Measurements from ENCODE around the gene SNX13. TPM values are rescaled to one million over a fixed set of nuclear protein-coding genes. Genes with fewer than 3 reads are reported as not detected.

Gene SNX13
- total RNA-seq, 1 donor from 2014 or later = 86.9 TPM

DNA sequence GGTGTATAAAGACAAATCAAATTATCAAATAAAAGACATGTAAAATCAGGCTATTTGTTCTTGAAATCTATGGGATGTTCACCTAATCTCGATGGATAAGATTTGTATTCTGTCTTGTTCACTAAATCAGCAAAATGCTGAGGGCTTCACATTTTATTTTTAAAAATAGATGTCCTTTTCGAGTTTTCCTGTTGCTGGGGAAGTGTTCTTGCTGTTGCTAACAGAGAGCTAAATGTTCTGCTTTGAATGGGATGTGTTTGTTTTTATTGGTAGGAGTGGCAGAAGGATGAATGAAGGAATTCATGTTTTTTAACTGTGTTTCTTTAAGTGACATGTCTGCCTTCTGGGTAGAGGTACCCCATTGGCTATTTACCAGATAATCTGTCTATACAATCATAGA lies 7.3 kb upstream of the SNX13 start:
- DNase-seq = no peak

DNA sequence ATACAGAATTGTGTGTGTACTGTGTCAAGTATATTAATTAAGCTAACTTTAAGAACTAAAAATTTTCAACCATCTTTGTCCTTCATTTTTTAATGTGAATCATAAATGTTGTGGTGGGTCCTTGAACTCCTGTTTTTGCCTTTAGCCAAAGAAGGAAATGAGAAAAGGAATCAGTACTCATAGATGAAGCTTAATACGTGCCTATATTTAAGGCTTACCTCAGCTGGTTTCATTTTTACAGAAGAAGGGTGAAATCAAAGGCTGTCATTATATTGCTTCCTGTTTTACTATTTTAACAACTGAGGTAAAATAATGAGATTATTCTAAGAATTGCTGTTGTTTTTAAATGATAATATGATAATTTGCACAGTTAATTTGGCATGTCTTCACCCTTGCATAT lies 6.3 kb upstream of the SNX13 start:
- DNase-seq = no peak

DNA sequence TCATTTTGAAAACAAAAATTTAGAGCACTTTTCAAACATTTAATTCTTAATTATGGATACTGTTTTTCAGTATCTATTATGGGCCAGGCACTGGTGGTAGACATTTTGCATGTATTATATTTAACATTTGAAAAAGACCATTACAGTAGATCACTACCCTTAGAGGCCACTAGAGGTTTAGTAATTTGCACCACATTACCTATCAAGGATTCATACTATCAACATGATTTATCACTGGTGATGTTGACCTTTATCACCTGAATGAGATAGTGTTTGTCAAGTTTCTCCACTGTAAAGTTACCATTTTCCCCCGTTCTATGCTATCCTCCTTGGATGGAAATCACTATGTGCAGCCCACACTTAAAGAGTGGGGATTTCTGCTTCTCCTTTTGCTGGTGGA lies 4.4 kb upstream of the SNX13 start:
- DNase-seq = no peak

DNA sequence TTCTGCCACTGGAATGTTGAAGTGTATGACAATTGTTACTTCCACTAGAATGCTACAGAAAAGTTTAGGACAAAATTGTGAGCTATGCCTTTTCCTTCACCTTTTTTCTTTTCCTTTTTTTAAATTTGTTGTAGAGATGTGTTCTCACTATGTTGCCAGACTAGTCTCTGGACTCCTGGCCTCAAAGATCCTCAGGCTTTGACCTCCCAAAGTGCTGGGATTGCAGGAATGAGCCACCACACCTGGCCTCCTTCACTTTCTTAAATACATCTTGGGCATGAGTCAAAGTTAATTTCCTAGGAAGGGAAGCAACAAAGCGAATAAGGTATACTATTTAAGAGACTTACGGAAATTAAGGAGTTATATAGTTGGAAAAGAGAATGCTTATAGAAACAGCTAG lies 2.7 kb upstream of the SNX13 start:
- DNase-seq = no peak

DNA sequence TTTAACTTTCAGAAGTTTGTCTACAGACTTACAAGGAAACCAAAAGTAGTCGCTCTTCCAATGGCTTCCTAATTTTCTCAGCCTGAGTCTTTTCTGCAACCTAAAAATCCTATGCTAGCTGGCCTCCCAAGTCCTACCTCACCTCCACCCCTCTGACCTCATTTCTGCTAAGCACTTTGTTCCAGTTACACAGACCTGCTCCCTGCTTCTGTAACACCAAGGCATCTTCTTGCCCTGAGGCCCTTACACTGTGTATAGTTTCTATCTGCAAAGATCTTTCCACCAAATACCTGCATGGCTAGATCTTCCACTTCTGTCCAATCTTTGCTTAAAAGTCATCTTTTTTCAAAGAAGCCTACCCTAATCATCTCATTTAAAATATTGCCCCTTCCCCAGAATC lies 1.9 kb upstream of the SNX13 start:
- no peak for DNase-seq

DNA sequence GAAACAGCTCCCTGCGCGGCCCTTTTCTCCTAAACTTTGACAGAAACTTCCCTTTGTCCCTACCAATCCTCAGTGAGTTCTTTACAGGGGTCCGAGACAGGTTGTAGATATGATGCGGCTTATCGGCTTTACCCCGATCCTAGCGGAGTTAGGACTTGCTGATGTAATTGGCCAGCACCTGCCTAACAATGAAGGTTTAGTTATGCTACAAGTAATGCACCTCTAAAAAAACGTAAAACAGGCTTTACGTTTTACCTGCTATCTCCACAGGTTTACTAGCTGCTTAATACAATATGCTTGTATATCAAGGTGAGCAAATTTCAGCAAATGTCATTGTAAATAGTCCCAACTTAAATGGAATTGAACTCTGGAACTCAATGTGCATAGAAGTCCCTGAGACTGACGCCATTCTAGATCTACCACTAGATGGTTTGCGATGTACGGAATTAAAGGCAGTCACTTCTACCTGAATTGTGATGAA lies 697 bp upstream of the SNX13 start:
- no peak for DNase-seq

DNA sequence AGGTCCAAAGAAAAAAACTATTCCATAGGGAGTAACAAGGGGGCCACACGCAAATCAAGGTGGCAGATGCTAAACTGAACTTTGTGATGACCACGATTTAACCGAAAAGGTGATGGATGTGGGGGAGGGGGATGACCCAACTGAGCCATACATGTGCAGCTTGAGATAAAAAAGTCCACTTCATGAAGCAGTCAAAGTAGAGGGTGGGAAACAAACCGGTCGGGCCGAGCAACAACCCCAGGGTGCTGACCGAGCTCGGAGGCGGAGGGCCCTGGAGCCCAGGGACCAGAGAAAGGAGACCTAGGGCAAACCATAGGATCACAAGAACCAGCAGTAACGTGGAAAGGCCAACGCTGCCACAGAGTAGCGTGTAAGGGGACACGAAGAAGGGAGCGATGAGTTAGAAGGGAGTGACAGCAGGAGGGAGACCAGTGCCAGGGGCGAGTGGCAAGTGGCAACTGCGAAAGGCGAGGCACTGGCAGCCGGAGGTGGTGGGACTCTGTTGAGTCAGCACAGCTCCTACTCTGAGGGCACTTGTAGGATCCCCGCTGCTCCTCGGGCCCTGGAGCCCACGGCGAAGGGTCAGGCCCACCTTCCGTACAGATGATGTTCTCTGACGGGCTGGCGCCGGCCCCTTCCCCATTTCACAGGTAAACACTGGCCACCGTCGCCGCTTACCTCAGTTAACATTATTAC lies 540 bp downstream of the SNX13 start:
- peak; percentile 44 for DNase-seq

DNA sequence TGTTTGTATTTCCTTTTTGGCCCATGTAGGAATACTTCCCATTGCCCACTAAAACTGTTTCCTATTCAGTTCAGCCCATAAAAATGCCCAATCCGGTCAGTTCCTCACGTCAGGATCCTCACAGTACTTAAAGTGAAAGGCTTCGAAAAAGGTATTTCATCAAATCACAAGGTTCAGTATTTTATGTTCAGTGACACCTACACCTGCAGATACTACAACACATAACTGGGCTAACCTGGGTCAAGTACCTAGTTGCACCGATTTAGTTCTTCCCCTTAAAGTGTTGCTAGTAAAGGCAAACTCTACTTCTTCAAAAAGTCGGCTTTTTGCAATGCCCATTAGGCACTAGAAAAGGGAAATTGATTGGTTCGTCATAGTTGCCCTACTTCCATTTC lies 1.1 kb downstream of the SNX13 start:
- no peak for DNase-seq

DNA sequence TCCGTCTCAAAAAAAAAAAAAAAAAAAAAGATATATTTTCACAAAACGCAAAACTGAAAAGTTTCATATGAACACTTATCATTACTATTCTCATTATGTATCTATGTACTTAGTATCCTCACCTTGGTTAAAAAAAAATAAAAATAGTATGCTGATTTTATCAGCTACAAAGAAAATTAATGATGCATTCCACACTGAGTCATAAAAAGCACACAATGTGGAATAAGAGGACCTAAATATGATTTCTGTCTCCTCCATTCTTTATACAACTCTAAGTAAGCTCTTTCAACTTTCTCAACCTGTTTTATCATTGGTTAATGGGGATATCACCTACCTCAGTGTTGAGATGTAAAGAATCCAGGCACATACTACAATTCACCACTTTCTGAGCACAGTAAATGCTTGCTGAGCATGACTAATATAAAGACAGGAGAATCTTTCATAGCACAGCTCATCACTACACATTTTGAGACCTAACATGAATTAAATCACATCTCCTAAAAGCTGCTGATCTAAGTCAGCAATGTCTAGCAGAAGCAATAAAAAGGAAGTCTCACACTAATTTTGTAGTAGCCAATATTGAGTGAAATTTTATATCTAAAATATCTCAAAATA lies 2.7 kb downstream of the SNX13 start:
- no peak for DNase-seq

DNA sequence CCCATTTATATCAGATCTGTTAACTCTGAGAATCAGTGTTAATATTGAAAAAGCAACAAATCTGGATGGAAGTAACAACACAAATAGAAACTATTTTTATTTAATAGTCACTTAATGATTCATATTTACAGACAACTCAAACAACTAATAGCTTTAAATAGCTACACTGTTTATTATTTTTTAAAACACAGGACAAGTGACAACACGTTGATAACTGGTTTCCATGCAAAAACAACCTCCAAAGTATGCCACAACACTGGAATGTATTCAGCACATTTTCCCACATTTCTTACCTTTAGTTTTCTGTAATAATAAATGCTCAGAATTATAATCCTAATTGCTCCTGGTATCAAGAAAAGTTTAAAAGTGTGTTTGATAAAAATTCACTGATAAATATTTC lies 4.0 kb downstream of the SNX13 start:
- no peak for DNase-seq

DNA sequence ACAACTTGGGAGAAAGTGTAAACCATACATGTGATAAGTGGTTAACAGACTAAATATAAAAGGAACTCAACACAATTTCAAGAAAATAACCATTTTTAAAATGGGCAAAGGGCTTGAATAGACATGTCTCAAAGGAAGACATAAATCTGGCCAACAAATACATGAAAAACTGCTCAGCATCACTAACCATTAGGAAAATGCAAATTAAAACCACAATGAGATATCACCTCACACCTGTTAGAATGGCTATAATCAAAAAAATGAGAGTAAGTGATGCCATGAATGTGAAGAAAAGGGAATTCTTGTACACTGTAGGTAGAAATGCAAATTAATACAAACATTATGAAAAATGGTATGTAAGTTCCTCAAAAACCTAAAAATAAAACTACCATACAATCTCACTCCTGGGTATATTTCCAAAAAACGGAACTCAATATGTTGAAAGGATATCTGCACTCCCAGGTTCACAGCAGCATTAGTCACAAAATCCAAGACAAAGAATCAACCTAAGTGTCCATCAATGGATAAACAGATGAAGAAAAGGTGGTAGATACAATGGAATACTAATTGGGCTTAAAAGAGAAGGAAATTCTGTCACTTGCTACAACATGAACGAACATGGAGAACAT lies 5.6 kb downstream of the SNX13 start:
- DNase-seq = no peak

DNA sequence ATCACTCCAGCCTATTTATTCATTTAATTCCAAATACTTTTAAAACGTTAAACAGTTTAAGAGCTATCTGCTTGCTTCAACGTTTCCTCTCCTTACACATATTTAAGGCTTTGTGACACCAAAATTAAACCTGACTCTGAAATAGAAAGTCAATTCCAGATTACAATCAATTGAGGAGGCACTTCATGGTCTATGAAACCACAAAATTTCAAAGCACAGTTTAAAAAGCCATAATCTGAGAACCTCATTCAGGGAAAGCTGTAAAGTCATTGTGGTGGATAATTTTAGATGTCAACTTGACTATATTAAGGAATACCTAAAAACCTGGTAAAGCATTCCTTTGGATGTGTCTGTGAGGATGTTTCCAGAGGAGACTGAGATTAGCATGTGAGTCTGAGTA lies 6.2 kb downstream of the SNX13 start:
- DNase-seq = no peak

DNA sequence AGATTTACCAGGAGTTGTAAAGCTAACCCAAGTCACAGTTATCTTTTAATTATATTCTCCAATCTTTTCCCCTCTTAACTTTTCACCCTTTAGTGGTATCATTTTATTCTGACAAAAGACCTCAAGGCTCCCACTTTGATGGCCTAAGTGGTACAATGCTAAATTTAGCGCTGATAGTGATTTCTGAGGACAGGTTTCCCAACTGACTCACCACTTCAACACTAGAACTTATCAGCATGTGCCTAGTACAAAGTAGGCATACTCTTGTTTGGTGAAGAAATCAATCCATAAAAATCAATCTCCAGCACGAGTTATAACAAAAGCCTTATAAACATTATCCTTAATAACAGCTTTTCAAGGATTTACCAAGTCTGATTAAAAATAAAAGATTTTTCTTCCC lies 7.5 kb downstream of the SNX13 start:
- DNase-seq = no peak

DNA sequence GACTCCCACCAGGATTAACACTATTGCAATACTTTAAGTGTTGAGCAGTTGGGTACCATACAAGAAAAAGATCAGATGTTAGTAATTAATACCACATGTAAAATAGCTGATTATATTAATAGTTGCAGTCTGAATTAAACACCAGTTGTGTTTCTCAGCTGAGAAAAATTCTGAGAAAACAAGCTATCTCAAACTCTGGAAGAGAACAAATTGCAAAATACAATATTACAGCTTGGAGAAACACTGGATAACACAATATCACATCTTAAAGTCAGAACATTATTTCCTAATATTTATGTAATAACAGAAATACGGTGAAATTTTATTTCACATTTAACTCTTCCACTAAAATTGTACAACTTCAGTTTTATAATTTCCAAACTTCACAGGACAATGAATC lies 9.2 kb downstream of the SNX13 start:
- no peak for DNase-seq

DNA sequence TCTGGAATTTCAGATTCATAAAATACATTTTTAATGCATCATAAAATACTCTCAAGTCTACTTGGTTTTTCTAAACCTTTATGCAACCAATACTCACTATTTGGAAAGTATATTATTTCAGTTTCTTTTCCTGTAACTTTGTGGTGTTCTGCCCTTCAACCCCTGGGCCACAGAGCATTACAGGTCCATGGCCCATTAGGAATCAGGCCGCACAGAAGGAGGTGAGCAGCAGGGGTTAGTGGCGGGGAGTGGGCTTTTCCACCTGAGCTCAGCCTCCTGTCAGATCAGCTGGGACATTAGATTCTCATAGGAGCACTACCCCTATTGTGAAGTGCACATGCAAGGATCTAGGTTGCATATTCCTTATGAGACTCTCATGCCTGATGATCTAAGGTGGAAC lies 9.7 kb downstream of the SNX13 start:
- no peak for DNase-seq

DNA sequence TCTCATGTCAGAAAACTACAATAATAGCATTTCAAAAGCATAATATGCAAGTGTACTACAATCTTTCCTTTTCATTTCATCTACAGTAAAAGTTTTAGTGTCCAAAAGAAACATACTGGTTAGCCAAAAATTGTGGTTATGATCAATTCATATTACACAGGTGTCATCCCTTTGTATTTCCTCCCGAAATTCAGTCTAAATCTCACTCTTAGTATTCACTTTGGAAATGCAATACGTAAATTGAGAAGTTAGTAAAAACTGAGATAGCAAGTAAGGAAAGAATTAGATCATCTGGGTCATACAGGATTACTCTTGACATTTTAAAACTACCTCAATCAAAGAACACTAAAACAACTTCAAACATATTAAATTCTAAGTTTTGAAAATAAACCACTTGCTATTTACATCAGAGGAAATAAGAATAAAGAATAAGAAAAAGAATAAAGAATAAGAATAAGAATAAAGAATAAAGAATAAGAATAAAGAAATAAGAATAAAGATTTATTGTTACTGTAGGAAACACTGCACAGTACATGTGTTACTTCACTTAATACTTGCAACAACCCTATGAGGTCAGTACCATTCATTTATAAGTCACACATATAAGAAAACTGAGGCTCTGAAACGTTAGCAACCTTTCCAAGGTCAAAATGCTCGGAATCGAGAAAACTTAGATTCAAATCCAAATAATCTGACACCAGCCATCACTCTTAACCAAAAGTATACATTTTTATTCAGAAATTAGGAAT lies 10.5 kb downstream of the SNX13 start:
- no peak for DNase-seq

DNA sequence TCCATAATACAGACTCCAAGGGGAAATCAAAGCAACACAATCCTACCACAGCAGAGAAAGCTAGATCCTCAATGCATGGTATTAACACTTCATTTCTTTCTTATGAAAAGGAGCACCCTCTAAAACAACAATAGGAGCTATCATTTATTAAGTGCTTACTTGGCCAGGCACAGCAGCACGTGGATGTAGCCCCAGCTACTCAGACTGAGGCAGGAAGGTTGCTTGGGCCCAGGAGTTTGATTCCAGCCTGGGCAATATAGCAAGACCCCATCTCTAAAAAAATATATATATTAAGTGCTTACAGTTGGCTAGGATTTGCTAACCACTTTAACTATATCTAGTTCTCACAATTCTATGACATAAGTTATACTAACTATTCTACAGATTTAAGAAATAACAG lies 12.2 kb downstream of the SNX13 start:
- DNase-seq = no peak

DNA sequence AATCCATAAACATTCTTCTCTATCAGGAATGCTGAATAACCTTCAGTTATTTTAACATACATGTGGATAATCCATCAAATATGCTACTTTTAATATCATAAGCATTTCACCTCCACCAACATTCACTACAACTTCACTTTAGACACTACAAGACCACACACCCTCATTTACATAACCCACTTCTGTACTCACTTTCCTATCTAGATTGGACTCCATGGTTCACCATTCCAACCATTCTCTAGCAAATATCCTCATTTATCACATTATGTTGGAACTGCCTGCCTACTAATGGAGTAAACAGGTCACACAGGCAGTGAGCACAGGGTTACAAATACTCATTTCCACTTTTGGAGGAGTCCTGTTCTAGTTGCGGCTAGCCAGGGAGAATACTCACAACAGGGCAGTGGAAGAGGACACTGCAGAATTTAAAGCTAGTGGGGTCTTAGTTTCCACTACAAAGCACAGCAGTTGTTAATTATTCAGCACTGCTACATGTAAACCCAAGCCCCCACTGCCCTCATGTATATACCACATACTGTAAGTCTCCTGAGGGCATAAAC lies 18.4 kb downstream of the SNX13 start:
- no peak for DNase-seq

DNA sequence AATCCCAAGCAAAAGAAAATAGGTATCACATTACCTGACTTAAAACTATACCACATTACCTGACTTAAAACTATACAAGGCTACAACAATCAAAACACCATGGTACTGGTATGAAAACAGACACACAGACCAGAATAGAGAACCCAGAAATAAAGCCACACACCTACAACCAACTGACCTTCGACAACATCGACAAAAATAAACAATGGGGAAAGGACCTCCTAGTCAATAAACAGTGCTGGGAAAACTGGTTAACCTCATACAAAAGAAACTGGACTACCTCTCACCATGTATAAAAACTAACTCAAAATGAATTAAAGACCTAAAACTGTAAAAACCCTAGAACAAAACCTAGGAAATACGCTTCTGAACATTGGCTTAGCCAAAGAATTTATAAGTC lies 22.5 kb downstream of the SNX13 start:
- DNase-seq = no peak

DNA sequence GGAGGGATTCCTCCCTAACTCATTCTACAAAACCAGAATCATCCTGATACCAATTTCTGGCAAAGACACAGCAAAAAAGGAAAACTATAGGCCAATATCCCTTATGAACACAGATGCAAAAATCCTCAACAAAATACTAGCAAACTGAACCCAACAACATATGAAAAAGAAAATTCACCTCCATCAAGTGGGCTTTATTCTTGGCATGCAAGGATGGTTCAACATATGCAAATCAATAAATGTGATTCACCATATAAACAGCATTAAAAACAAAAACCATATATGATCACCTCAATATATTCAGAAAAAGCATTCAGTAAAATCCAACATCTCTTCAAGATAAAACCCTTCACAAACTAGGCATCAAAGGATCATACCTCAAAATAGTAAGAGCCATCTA lies 23.5 kb downstream of the SNX13 start:
- no peak for DNase-seq

DNA sequence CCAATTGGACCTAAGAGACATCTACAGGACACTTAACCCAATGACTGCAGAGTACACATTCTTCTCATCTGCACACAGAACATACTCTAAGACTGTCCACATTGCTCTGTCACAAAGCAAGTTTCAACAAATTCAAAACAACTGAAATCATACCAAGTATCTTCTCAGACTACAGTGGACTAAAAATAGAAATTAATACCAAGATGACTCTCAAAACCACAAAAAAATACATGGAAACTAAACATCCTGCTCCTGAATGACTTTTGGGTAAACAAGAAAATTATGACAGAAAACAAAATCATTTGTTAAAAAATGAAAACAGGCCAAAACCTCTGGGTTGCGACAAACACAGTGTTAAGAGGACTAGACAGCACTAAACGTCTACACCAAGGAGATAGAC lies 24.5 kb downstream of the SNX13 start:
- DNase-seq = no peak

DNA sequence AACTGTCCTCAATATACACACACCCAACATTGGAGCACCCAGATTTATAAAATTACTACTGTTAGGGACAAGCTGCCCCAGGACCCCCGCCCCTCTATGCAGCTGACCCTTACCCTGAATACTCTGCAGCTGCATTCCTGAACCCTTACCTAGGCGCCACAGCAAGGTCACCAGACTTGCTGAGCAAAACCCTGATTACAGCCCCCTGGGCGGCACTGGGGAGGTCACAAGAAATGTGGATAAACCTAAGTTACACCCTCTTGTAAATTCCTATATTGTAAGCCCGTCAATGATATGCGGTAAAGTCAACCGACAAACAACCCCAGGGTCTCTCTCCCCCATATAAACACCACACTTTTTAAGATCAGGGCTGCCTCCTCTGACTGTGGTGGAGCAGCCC lies 25.1 kb downstream of the SNX13 start:
- DNase-seq = no peak

DNA sequence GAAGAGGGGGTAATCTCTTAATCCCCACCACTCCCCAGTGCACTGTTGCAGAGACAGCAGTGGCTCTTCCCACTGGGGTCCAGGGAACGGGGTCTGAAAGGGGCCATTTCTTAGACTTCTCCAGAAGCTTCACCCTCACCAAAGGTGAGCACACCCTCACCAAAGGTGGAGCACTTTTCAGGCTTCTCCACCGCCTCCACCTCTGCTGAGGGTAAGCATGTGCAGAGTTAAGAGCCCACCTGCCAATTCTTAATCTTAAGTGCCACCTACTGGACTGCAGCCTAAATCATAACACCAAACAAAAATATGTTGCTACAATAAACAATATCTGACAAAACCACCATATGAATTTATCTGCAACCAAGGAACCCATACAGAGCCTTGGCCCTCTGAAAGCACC lies 27.0 kb downstream of the SNX13 start:
- DNase-seq = no peak
